ENCODE measurements around the gene MLC1.

MLC1 gene

DNA sequence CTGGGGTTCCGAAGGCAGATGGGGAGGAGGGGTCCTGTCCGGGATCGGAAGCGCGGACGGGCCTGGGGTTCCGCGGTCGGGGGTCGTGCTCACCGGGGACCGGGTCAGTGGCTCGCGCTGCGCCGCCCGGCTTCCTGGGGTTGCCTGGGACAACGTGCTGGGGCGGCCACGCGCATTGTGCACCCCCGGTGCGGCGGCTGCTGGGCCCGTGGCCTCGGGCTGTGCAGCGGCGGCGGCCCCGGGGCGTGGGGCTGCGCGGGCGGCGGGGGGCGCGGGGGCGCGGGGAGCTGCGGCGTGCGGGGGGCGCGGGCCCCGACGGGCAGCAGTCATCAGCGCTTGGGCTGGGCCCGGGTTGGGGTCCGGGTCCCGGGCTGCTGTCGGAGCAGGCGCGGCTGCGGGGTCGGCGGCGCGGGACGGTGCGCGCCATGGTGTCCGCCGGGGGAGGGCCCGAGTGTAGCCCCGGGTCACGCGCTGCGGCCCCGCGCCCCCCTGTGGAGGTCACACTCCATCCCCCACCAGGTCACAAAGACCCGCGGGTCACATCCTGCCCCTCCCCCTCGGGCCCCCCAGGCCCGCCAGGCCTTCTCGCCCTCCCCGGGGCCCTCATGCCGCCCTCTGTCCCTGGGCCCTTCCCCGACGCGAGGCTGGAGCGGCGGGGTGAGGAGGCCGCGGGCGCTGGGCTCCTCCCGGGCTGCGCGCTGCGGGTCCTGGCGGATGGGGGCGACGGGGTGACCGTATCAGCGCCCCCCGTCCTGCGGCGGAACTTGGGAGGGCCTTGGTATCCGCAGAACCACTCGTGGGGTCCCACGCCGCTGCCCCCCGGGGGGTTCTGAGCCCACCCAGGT is 26.9 kb downstream of the MLC1 start, which contains the start of gene TTLL8:
Gene TTLL8, minus strand, starts transcription at position 238 of the 845 bp plus-strand sequence.
- DNase-seq (ENCODE audit: low read depth) = no peak

DNA sequence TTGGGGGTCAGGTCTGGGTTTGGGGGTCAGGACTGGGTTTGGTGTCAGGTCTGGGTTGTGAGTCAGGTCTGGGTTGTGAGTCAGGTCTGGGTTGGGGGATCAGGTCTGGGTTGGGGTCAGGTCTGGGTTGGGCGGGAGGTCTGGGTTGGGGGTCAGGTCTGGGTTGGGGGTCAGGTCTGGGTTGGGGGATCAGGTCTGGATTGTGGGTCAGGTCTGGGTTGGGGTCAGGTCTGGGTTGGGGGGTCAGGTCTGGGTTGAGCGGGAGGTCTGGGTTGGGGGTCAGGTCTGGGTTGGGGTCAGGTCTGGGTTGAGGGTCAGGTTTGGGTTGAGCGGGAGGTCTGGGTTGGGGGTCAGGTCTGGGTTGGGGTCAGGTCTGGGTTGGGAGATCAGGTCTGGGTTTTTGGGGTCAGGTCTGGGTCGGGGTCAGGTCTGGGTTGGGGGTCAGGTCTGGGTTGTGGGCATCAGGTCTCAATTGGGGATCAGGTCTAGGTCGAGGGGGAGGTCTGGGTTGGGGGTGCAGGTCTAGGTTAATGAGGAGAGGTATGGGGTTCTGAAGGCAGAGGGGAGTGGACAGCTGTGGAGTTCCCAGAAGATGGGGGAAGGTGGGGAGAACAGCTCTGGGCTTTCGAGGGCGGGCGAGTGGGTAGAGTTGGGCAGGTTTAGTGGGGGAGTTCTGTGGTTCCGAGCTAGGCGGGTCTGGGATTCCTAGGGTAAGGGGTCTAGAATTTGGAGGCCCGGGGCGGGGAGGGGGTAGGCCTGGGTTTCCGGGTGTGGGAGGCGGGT is 27.8 kb downstream of the MLC1 start:
- DNase-seq (ENCODE audit: low read depth) = no peak

DNA sequence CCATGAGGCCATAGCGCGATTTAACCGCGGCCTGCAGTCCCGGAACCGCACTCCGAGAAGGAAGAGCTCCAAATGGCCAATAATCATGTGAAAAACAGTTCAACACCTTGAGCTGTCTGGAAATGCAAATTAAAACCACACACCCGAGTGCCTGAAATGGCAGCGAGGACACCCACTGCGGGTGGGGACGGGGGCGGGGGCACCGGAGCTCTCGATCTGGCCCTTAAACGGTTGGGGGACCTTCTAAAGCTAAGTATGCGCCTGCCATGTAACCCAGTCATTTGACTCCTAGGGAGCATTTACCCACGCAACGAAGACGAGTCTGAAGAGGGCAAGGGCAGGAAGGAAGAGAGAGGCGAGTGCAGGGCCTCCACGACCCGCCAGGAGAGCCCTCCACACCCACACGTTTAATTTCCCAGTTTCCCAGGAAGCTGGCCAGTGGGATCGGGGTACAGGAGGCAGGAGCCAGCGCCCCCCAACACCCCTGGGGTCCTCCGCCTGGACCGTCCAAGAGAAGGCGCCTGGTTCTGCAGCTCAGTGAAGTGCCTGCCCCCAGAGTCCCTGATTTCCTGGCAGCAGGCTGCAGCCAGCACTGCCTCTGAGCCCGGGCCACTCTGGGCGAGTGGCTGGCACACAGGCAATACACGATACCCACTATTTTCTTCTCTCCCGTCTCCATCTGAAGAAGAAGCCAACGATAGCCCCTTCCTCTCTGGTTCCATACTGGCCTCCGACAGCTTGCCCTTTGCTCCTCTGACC is 28.8 kb downstream of the MLC1 start:
- DNase-seq (ENCODE audit: low read depth) = no peak

DNA sequence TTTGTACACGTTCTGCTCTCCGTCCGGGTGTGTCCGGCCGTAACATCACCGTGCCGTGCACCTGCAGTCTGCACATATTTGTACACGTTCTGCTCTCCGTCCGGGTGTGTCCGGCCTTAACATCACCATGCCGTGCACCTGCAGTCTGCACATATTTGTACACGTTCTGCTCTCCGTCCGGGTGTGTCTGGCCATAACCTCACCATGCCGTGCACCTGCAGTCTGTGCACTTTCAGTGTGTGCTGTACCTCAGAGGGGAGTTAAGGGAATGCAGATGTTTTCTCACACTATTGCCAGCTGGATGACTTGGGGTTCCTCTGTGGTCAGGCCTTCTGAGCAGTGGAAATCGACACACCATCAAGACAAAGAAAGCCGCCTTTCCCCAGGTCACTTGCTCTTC is 31.4 kb downstream of the MLC1 start:
- no peak for DNase-seq (ENCODE audit: low read depth)

DNA sequence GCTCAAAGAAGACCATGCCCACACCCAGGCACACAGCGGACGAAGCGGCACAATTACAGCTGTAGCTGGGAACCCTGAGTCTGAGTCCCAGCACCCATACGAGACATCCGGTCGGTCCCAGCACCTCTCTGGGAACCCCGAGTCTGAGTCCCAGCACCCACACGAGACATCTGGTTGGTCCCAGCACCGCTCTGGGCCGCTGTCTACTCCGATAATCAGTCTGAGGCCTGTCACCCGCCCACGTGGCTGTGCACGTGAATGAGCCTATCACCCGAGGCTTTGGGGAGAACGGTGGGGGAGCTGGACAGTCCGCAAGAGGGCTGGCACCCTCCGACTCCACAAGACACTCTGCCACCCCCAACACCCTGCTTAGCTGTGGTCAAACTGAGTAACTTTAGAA is 33.3 kb downstream of the MLC1 start:
- DNase-seq (ENCODE audit: low read depth) = no peak

DNA sequence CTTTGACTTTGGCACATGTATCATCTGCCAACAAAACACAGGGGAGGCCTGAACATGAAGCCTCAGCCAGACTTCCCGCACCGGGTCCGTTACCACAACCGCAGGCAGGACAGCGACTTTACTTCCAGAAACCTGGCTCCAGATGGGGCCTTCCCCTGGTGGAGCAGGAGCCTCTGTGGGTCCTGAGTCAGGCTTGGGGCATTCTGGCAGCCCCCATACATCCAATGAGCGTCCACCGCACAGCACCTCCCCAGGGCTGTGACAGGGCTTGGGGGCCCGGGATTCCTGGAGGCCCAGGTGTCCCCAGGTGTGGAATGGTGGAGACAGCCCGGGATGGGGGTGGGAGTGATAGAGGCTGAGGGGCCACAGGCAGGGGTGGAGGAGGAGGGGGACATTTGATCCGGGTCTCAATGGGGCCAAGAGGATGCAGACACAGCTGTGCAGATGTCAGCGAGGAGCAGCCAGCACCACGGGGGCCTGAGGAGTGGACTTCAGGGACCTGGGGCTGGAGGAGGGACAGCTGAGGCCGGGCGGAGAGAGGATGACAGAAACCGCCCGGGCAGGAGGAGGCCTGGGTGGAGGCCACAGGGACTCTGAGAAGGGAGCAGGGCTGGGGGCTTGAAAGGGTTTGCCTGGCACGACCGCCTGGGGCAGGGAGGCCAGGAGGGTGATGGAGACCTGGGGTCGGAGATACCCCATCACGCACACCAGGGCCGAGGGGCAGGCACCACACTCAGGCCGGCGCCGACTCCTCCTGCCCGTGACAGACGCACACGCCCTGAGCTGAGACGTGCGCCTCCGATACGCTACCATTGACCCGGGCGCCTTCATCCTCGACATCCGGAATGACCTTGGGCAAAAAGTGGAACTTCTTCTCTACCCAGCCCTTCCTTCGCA is 35.7 kb downstream of the MLC1 start:
- no peak for DNase-seq (ENCODE audit: low read depth)

DNA sequence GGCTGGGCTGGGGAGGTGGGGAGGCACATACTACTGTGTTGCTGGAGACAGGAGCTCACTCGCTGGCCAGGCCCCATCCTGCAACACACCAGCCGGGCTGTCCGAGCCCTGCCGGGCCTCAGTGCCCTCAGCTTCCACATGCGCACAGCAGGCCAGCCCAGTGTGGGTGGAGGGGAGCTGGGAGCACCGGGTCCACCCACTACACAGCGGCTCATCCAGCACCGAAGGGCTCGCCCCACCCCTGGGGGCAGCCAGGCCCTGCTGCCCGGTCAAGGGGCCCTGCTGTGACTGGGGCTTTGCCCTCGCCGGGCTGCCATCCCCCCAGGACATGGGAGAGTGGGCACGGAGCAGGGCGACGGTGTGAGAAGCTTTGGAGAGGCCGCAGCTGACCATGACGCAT is 36.4 kb downstream of the MLC1 start:
- DNase-seq (ENCODE audit: low read depth) = no peak

DNA sequence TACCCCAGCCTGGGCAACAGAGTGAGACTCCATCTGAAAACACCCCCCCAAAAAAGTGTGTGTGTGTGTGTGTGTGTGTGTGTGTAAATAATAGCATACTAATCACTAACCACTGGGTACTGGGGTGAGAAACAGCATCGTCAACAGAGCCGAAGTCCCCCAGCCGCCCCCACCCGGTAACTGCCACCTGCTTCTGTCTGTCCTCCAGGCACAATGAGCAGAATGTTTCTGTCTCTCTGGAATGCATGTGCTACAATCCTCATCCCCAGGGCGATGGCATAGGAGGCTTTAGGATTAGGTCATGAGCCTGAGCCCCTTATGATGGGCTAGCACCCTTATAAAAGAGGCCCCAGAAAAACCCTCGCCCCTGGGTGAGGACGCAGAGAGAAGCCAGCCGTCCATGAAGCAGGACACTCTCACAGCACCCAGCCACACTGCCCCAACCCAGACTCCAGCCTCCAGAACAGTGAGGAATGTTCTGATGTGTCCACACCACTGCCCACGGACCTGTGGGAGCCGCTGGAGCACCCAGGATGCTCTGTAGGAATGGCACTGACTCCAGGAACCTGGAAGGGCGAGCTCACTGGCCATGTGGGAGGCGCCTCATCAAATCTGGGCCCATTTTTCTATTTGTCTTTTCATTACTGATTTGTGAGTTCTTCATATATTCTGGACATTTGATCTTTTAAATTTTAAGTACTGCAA is 37.0 kb downstream of the MLC1 start:
- no peak for DNase-seq (ENCODE audit: low read depth)

DNA sequence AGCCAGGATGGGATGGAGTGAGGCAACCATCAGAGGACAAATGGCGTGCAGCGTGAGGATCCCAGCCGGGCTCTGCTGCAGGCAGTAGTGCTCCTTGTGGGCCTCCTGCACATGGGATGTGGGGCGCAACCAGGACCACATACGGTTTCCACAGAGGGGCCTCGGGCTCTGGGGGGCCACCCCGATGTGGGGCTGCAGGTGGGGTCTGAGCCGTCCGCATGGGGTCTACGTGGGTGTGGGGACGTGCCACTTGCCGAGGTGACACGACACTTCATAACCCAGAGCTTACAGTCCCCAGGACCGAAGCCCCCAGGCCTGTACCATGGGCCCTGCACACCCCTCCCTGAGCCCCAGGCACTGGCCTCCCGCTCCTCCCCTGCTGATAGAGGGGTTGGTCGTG is 37.9 kb downstream of the MLC1 start:
- DNase-seq (ENCODE audit: low read depth) = no peak

DNA sequence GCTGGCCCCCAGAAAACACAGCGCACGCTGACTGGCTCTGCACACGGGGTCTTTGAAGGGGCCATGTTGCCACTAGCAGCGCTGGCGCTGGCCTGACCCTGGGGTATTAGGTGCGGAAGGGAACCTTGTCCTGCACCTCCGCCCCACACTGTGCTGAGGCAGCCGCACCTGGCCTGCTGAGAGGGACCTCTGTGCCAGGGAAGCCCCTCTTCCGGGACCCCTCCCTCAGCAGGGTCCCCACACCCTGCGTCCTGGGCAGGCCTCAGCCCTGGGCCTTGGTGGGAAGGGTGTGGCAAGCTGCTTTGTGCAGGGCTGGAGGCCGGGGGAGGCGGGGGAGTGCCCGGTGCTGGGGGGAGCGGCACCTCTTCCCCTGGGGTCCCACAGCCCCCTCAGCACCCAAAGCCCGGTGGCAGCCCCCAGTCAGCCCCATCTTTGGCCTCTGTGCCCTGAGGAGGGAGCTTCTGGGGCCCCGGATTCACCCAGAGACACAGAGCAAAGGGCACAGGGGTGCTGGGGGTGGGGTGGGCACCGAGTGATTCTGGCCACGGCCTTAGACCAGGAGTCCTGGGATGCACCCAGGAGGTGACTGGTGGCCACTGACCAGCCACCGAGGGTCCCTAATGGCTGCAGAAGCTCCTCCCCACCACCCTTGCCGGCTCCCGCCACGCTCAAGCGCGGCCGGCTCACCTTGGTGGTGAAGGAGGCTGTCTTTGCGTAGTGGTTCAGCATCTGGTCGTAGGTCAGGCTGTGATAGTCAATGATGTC is 38.6 kb downstream of the MLC1 start:
- DNase-seq (ENCODE audit: low read depth) = no peak

DNA sequence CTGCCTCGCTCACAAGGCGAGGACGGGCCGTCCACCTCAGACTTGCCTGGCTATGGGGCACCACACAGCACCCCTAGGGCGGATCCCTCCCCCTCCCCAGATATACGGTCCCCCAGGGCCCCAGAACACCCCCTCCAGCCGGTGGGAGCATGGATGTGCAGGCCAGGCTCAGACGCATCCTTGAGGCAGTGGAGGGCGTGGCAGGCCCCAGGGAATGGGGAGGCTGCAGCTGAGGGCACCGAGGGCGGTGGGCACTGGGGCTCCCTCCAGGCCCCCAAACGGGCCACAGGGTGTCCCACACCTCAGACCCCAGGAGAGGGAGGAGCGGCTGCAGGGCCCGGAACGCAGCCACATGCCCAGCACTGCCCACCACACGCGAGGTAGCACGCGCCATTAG is 39.2 kb downstream of the MLC1 start:
- DNase-seq (ENCODE audit: low read depth) = no peak

DNA sequence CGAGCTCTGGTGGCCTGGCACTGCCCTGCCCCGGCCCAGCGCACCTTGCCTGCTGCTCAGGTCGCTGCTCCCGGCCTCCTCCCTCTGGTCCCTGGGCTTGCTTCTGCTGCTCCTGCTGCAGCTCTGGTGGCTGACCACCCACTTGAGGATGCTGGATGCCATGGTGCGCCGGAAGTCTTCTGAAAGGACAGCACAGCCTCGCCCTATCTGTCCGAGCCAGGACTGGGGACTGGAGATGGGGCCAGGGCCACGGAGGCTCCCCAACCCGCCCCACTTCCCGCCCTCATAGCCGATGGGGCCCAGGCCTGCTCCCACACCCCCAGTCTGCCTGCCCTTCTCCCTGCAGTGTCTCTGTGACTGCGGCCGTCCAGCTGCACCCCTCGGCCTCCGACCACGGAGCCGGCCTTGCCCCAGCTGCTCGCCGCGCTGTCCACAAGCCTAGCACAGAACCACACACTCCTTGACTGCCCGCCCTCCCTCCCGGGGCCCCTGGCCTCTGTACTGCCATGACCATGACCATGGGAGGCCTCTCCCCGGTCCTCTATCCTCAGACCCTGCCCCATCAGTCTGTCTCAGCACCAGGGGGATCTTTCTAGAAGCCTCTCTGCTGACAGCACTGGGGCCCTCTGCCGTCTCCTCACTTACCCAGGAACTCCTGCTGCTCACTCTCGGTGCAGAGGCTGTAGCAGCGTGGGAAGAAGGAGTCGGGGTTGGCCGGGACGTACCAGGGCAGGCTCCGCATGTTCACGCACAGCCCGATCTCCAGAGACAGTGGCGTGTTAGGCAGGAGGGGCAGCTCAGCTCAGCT is 39.8 kb downstream of the MLC1 start:
- no peak for DNase-seq (ENCODE audit: low read depth)

DNA sequence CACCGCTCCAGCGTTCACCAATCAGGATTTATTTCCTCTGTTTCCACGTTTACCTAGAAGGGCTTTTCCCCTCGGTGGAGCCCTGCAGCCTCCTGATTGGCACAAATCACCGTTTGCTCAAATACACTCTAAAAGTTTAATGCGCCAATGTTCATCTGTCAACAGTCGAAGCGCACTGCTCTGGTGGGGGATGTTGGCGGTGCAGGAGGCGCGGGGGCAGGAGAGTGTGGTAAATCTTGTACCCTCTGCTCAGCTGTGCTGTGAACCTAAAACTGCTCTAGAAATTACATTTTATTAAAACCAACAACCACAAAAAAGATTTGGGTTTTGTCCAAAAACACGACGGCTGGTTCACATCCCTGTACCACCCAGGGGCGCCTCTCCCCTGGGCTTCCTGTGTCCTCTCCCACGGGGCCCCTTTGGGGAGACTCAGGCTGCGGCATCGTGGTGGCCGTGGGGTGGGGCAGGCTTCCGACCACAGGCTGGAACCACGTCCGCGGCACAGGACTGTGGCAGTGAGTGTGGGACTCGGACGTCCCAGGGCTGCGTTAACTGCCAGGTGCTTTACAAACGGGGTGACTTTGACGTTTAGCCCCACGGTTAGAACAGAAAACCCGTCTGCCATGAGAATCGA is 40.6 kb downstream of the MLC1 start:
- DNase-seq (ENCODE audit: low read depth) = no peak

DNA sequence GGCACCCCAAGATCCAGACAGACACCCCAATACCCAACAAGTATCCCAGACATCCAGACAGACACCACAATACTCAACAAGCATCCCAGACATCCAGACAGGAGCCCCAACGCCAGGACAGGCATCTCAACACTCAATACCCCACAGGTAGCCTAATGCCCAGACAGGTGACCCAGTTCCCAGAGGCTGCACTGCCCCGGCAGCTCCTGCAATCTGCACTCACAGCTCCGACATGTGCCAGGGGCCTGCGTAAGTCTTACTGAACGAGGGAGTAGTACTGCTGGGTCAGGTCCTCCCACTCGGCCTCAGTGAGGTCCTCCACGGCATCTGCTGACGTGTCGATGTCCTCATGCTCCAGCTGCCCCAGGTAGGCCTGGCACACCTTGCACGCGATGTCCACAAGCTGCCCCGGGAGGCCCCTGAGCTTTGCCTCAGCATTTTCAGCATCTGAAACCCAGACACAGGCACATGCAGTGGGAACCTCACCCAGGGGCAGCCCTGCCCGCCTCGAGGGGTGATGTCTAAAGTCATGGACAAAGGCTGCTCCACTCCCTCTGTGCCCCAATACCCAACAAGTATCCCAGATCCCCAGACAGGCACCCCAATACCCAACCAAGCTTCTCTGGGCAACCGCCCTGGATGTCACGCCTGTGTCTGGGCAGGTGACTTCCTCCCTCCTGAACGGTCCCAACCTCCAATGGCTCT is 43.7 kb downstream of the MLC1 start:
- no peak for DNase-seq (ENCODE audit: low read depth)

DNA sequence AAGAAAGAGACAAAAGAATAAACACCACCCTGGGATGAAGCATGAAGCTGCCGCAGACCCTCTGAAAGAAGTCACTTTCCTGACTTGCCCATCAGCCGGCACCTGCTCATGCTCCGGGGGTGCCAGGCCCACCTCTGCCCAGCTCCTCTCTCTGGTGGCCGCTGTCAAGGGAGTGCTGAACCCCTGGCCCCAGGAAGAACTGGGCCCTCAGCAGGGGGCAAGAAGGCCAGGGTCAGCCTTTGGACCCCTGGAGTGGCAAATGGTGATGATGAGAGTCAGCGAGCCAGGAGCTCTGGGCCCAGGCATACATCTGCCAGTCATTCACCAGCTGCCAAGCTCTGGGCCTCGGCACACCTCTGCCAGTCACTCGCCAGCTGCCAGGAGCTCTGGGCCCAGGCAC is 44.5 kb downstream of the MLC1 start:
- DNase-seq (ENCODE audit: low read depth) = no peak

DNA sequence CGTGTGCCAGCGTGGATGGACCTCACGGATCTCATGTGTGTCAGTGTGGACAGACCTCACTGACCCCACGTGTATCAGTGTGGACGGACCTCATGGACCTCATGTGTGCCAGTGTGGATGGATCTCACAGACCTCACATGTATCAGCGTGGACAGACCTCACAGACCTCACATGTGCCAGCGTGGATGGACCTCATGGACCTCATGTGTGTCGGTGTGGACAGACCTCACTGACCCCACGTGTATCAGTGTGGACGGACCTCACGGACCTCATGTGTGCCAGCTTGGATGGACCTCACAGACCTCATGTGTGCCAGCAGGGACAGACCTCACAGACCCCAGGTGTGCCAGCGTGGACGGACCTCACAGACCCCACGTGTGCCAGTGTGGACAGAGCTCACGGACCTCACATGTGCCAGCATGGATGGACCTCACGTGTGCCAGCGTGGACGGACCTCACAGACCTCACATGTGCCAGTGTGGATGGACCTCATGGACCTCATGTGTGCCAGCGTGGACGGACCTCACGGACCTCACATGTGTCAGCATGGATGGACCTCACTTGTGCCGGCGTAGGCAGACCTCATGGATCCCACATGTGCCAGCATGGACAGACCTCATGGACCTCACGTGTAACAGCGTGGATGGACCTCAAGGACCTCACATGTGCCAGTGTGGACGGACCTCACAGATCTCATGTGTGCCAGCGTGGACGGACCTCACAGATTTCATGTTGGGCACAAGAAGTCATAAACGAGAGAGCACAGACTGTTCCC is 45.4 kb downstream of the MLC1 start:
- DNase-seq (ENCODE audit: low read depth) = no peak

DNA sequence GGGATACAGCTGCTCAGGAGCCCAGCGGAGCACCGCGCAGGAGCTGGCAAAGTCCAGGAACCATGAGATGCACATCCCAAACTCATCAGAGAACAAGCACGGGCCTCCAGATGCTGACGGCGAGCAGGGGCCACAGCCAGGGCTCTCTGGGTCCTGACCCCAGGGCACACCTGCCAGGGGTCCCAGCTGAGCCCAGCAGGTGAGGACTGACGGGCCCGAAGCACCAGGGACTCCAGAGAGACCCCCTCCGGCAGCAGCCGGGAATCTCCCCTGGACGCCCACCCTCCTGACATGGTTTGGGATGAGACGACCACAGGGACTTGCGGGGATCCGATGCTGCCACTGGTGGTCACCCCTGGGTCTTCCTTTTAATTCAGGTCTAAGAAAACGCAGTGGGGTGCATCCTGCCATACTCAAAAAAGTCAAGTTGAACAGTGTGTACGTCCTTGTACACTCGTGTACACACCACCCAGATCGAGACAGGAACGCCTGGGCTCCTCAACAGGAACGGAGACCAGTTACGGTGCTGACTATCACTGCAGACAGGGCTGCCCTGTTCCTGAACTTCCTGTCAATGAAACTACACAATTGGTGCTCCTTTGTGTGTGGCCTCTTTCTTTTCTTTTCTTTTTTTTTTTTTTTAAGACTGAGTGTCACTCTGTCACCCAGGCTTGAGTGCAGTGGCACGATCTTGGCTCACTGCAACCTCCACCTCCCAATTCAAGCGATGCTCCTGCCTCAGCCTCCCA is 49.1 kb downstream of the MLC1 start:
- DNase-seq (ENCODE audit: low read depth) = no peak

All from activated T-cell treated with anti-CD3 and anti-CD28 coated beads for 48 hours (primary cell).